ENCODE measurements around the gene NT5DC2.

DNA sequence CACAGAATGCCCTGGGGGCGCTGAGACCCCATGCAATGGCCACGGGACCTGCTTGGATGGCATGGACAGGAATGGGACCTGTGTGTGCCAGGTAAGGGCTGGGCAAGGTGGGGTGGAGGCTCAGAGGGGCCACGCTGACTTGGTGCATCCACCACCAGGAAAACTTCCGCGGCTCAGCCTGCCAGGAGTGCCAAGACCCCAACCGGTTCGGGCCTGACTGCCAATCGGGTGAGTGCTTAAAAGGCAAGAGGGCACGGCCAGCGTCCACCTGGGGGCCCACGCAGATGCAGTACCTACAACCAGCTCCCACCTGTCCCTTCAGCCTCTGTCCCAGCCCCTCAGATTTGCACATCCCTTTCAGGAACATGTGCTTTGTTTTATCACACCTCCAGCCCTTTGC lies 31.7 kb downstream of the NT5DC2 start:
- TF ChIP-seq POLR2A (IDR thresholded peaks at IDR 0.05; ENCODE audit: low read depth, low read length) (no peak), TAF1 (IDR thresholded peaks at IDR 0.05; ENCODE audit: borderline replicate concordance, low read depth, low read length) (no peak), POLR2AphosphoS5 (IDR thresholded peaks at IDR 0.05; ENCODE audit: low read depth, low read length) (no peak)
